GM23338 (cell line): ENCODE measurements around the gene TMEM167B.

Source experiments
- CTCF ChIP-seq, 2 experiments: fragments of 200-600 bp in 1 of 2; sonication (generic) in 1 of 2; conservative IDR thresholded peaks; 2 replicates each; pipeline versions ENCODE4 v1.5.1 to v1.6.1; 2016 to 2017; ENCODE audit warnings: antibody characterized with exemption in 2 of 2, low read depth in 2 of 2, mild to moderate bottlenecking in 2 of 2, moderate library complexity in 1 of 2
- EZH2 ChIP-seq: fragments of 200-600 bp; sonication (generic); IDR thresholded peaks from one replicate; pipeline ENCODE4 v1.8.0; 2017; ENCODE audit warnings: antibody characterized with exemption, mild to moderate bottlenecking, low read depth; ENCODE audit not compliant: unreplicated experiment
- EZH2phosphoT487 ChIP-seq: fragments of 200-600 bp; sonication (generic); IDR thresholded peaks from one replicate; pipeline ENCODE4 v1.8.1; 2018; ENCODE audit warnings: antibody characterized with exemption; ENCODE audit not compliant: unreplicated experiment
- JUNB ChIP-seq: IDR thresholded peaks from one replicate; pipeline ENCODE4 v1.6.1; 2016; ENCODE audit warnings: antibody characterized with exemption; ENCODE audit not compliant: unreplicated experiment
- POLR2AphosphoS5 ChIP-seq: IDR thresholded peaks from 2 replicates; pipeline ENCODE4 v1.6.1; 2016; ENCODE audit warnings: antibody characterized with exemption, low read depth
- ZNF331 ChIP-seq: fragments of 250-450 bp; sonication (Bioruptor Pico); IDR thresholded peaks from 2 replicates; pipeline ENCODE4 v1.5.0; 2020; ENCODE audit warnings: low read depth, mild to moderate bottlenecking, moderate library complexity
- TF ChIP-seq, protein P1 (sequence below): IDR thresholded peaks from one replicate; pipeline ENCODE4 v1.6.1; 2018; ENCODE audit warnings: antibody characterized with exemption; ENCODE audit not compliant: unreplicated experiment
- TF ChIP-seq, protein P2 (sequence below): fragments of 250-450 bp; sonication (Bioruptor Pico); IDR thresholded peaks from 2 replicates; pipeline ENCODE4 v1.5.0; 2020; ENCODE audit warnings: mild to moderate bottlenecking, moderate library complexity

- TF ChIP-seq CTCF (conservative IDR thresholded peaks at IDR 0.05; ENCODE audit: low read depth in 2 of 2) (no peak), ZNF331 (CRISPR knock-in tag) (no peak), EZH2phosphoT487 (no peak), POLR2AphosphoS5 (no peak), EZH2 (no peak), JUNB (no peak)
- TF ChIP-seq, protein P1, sequence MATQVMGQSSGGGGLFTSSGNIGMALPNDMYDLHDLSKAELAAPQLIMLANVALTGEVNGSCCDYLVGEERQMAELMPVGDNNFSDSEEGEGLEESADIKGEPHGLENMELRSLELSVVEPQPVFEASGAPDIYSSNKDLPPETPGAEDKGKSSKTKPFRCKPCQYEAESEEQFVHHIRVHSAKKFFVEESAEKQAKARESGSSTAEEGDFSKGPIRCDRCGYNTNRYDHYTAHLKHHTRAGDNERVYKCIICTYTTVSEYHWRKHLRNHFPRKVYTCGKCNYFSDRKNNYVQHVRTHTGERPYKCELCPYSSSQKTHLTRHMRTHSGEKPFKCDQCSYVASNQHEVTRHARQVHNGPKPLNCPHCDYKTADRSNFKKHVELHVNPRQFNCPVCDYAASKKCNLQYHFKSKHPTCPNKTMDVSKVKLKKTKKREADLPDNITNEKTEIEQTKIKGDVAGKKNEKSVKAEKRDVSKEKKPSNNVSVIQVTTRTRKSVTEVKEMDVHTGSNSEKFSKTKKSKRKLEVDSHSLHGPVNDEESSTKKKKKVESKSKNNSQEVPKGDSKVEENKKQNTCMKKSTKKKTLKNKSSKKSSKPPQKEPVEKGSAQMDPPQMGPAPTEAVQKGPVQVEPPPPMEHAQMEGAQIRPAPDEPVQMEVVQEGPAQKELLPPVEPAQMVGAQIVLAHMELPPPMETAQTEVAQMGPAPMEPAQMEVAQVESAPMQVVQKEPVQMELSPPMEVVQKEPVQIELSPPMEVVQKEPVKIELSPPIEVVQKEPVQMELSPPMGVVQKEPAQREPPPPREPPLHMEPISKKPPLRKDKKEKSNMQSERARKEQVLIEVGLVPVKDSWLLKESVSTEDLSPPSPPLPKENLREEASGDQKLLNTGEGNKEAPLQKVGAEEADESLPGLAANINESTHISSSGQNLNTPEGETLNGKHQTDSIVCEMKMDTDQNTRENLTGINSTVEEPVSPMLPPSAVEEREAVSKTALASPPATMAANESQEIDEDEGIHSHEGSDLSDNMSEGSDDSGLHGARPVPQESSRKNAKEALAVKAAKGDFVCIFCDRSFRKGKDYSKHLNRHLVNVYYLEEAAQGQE = no peak
- TF ChIP-seq, protein P2, sequence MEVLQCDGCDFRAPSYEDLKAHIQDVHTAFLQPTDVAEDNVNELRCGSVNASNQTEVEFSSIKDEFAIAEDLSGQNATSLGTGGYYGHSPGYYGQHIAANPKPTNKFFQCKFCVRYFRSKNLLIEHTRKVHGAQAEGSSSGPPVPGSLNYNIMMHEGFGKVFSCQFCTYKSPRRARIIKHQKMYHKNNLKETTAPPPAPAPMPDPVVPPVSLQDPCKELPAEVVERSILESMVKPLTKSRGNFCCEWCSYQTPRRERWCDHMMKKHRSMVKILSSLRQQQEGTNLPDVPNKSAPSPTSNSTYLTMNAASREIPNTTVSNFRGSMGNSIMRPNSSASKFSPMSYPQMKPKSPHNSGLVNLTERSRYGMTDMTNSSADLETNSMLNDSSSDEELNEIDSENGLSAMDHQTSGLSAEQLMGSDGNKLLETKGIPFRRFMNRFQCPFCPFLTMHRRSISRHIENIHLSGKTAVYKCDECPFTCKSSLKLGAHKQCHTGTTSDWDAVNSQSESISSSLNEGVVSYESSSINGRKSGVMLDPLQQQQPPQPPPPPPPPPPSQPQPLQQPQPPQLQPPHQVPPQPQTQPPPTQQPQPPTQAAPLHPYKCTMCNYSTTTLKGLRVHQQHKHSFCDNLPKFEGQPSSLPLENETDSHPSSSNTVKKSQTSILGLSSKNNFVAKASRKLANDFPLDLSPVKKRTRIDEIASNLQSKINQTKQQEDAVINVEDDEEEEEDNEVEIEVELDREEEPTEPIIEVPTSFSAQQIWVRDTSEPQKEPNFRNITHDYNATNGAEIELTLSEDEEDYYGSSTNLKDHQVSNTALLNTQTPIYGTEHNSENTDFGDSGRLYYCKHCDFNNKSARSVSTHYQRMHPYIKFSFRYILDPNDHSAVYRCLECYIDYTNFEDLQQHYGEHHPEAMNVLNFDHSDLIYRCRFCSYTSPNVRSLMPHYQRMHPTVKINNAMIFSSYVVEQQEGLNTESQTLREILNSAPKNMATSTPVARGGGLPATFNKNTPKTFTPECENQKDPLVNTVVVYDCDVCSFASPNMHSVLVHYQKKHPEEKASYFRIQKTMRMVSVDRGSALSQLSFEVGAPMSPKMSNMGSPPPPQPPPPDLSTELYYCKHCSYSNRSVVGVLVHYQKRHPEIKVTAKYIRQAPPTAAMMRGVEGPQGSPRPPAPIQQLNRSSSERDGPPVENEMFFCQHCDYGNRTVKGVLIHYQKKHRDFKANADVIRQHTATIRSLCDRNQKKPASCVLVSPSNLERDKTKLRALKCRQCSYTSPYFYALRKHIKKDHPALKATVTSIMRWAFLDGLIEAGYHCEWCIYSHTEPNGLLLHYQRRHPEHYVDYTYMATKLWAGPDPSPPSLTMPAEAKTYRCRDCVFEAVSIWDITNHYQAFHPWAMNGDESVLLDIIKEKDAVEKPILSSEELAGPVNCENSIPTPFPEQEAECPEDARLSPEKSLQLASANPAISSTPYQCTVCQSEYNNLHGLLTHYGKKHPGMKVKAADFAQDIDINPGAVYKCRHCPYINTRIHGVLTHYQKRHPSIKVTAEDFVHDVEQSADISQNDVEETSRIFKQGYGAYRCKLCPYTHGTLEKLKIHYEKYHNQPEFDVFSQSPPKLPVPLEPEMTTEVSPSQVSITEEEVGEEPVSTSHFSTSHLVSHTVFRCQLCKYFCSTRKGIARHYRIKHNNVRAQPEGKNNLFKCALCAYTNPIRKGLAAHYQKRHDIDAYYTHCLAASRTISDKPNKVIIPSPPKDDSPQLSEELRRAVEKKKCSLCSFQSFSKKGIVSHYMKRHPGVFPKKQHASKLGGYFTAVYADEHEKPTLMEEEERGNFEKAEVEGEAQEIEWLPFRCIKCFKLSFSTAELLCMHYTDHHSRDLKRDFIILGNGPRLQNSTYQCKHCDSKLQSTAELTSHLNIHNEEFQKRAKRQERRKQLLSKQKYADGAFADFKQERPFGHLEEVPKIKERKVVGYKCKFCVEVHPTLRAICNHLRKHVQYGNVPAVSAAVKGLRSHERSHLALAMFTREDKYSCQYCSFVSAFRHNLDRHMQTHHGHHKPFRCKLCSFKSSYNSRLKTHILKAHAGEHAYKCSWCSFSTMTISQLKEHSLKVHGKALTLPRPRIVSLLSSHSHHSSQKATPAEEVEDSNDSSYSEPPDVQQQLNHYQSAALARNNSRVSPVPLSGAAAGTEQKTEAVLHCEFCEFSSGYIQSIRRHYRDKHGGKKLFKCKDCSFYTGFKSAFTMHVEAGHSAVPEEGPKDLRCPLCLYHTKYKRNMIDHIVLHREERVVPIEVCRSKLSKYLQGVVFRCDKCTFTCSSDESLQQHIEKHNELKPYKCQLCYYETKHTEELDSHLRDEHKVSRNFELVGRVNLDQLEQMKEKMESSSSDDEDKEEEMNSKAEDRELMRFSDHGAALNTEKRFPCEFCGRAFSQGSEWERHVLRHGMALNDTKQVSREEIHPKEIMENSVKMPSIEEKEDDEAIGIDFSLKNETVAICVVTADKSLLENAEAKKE (CRISPR knock-in tag) = no peak
These were observed 25.1 kb downstream of the TMEM167B start for GRCh38 chr1:109115685-109116084.
